Stomach (tissue), 9 donors: Measurements from ENCODE around the gene HMGCL. TPM values are rescaled to one million over a fixed set of nuclear protein-coding genes. Genes with fewer than 3 reads are reported as not detected.

Source experiments
- DNase-seq, 2 donors: peaks; one replicate each; pipeline versions ENCODE4 v3.0.0 to v3.0.0-alpha.2; 2013 to 2019
- H3K27ac ChIP-seq, 5 donors: fragments of 200-600 bp in 4 of 5; sonication (generic) in 4 of 5; one replicate each; pipeline ENCODE4 v1.5.1; 2013 to 2019; ENCODE audit warnings: mild to moderate bottlenecking in 1 of 5, moderate library complexity in 1 of 5
- H3K27me3 ChIP-seq, 3 donors: fragments of 200-600 bp; sonication (generic); one replicate each; pipeline ENCODE4 v1.5.1; 2017 to 2019; ENCODE audit warnings: mixed run types in 1 of 3
- H3K36me3 ChIP-seq, 4 donors: fragments of 200-600 bp; sonication (generic); 1 replicate in 3 of 4; 2 replicates in 1 of 4; pipeline ENCODE4 v1.5.1; 2016 to 2019
- H3K4me1 ChIP-seq, 4 donors: fragments of 200-600 bp; sonication (generic); one replicate each; pipeline ENCODE4 v1.5.1; 2016 to 2019
- H3K4me3 ChIP-seq, 4 donors: fragments of 200-600 bp; sonication (generic) in 3 of 4; one replicate each; pipeline ENCODE4 v1.5.1; 2016 to 2019; ENCODE audit warnings: mild to moderate bottlenecking in 1 of 4
- H3K9me3 ChIP-seq, 4 donors: fragments of 200-600 bp; sonication (generic); one replicate each; pipeline ENCODE4 v1.5.1; 2016 to 2019
- EP300 ChIP-seq: sonication (generic); formaldehyde crosslinking; IDR thresholded peaks from one replicate; pipeline ENCODE4 v1.6.1; 2017; ENCODE audit warnings: antibody characterized with exemption
- POLR2A ChIP-seq, 4 donors: fragments of 450-650 bp; IDR thresholded peaks; one replicate each; pipeline ENCODE4 v1.6.1; 2016; ENCODE audit warnings: antibody characterized with exemption in 4 of 4, control low read depth in 2 of 4, mild to moderate bottlenecking in 1 of 4, moderate library complexity in 1 of 4
- POLR2AphosphoS5 ChIP-seq, 3 donors: sonication (generic); formaldehyde crosslinking; IDR thresholded peaks; one replicate each; pipeline ENCODE4 v1.6.1; 2016; ENCODE audit warnings: antibody characterized with exemption in 3 of 3
- WGBS, 5 donors: extraction: QIAGEN DNeasy Blood & Tissue Kit in 3 of 5; methylation state at CpG; one replicate each; pipeline versions ENCODE4 v1.1.5 to v1.1.7; 2013 to 2018; 5-methylcytosine and 5-hydroxymethylcytosine counted together
- intact Hi-C: fragments of 100-400 bp; cut with DNase I; formaldehyde crosslinking; loops from one replicate; pipeline ENCODE4 v1.15.1; 2023; ENCODE audit warnings: low total_unique reads
- polyA plus RNA-seq, 3 donors: library from polyadenylated mRNA; stranded (reverse); fragments of 200-250 nt; gene quantifications; one replicate each; pipeline ENCODE4 v1.2.3, GENCODE V29; 2013
- total RNA-seq, 5 donors: library from RNA; depleted of rRNA; stranded (reverse); fragments of >200 nt; gene quantifications; one replicate each; pipeline versions ENCODE4 v1.1.0 to v1.2.3, GENCODE V29; 2014 to 2016
- TF ChIP-seq, protein P1 (sequence below), 7 experiments: fragments of 450-650 bp in 4 of 7; fragments of 200-600 bp in 3 of 7; sonication (generic) in 3 of 7; IDR thresholded peaks; one replicate each; pipeline ENCODE4 v1.5.1; 2016 to 2019; ENCODE audit warnings: antibody characterized with exemption in 7 of 7, control low read depth in 2 of 7, mild to moderate bottlenecking in 1 of 7
- donor health status: healthy with polysubstance abuse.
- donor health status: Bipolar disorder and iron deficiency.
- donor health status: healthy.

The HMGCL gene
- total and polyA plus RNA-seq, 8 donors = 20.1 to 71.0 (median 40.8) TPM; not detected in 1

DNA sequence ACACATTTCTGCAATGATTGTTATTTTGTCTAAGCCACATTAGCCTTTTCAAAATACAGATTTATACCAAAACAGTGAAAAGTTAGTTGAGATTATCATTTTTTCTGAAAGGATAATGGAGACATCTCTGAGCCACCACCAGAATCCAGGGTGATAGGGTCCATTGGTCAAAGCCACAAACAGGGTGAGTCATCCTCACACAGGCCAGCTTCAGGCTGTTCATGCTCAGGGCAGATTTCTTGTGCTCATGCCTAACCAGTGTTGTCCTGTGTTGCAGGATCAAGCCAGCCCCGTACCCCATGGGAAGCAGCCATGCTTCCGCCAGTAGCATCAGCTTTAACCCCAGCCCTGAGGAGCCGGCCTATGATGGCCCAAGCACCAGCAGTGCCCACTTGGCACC is 68.6 kb downstream of the HMGCL start:
- TF ChIP-seq POLR2A (IDR thresholded peaks at IDR 0.05) (no peak), POLR2AphosphoS5 (IDR thresholded peaks at IDR 0.05) (no peak), EP300 (no peak)
- TF ChIP-seq, protein P1, sequence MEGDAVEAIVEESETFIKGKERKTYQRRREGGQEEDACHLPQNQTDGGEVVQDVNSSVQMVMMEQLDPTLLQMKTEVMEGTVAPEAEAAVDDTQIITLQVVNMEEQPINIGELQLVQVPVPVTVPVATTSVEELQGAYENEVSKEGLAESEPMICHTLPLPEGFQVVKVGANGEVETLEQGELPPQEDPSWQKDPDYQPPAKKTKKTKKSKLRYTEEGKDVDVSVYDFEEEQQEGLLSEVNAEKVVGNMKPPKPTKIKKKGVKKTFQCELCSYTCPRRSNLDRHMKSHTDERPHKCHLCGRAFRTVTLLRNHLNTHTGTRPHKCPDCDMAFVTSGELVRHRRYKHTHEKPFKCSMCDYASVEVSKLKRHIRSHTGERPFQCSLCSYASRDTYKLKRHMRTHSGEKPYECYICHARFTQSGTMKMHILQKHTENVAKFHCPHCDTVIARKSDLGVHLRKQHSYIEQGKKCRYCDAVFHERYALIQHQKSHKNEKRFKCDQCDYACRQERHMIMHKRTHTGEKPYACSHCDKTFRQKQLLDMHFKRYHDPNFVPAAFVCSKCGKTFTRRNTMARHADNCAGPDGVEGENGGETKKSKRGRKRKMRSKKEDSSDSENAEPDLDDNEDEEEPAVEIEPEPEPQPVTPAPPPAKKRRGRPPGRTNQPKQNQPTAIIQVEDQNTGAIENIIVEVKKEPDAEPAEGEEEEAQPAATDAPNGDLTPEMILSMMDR (IDR thresholded peaks at IDR 0.05) = no peak
- peaks cover 0 to 38% (median 6%) of the 10 kb centered on the region in 4 donors for H3K4me1 ChIP-seq
- H3K27ac ChIP-seq = no peak overlapping the region
- H3K27me3 ChIP-seq = no peaks in the 10 kb centered on the region
- DNase-seq = no peak
- peaks cover 92 to 100% (median 100%) of the 10 kb centered on the region in 4 donors for H3K36me3 ChIP-seq
- intact Hi-C loops = no loop called here
- no peak overlapping the region for H3K4me3 ChIP-seq
- H3K9me3 ChIP-seq = no peaks in the 10 kb centered on the region
- WGBS, 5 donors = 78 to 94% (median 90%) methylated on average over 3 of the region's 3 CpGs

DNA sequence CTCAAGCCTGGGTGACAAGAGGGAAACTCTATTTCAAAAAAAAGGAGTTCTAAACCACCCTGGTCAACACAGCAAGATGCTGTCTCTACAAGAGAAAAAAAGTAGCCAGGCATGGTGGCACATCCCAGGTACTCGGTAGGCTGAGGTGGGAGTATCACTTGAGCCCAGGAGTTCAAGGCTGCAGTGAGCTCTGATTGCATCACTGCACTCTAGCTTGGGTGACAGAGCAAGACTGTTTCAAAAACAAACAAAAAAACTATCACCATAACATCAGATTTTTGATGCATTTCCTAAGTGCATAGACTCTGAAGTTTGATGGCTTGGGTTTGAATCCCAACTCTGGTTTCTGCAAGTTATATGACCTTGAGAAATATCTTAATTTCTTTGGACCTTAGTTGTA is 72.3 kb downstream of the HMGCL start:
- TF ChIP-seq POLR2AphosphoS5 (IDR thresholded peaks at IDR 0.05) = no peak
- TF ChIP-seq POLR2A (IDR thresholded peaks at IDR 0.05) = no peak
- TF ChIP-seq, protein P1 (IDR thresholded peaks at IDR 0.05) = no peak
- TF ChIP-seq EP300 = no peak
- DNase-seq = no peak
- intact Hi-C loops = no loop called here
- H3K4me1 ChIP-seq = peaks cover 17 to 39% (median 33%) of the 10 kb centered on the region in 4 donors
- no peak overlapping the region for H3K4me3 ChIP-seq
- 82 to 100% (median 87%) methylated on average over 1 of the region's 1 CpG for WGBS, 5 donors
- H3K27me3 ChIP-seq = no peaks in the 10 kb centered on the region
- peaks cover 80 to 91% (median 88%) of the 10 kb centered on the region in 4 donors for H3K36me3 ChIP-seq
- no peaks in the 10 kb centered on the region for H3K9me3 ChIP-seq
- H3K27ac ChIP-seq = no peak overlapping the region

Other genes starting within 250 kb of the HMGCL start
- gene RPL11, start 133.6 kb downstream of the HMGCL start, total RNA-seq = 1,000 to 10,000 TPM in 1 of 5 donors, 100 to 1,000 TPM in 4; 255 to 1,618 (median 778) TPM
- gene RPL11, start 133.6 kb downstream of the HMGCL start, polyA plus RNA-seq = 1,000 to 10,000 TPM; 3,493 to 4,094 (median 3,871) TPM
- gene ELOA, start 82.0 kb downstream of the HMGCL start, total RNA-seq = 10 to 100 TPM in 4 of 5 donors, 1 to 10 TPM in 1; 7.2 to 54.0 (median 32.5) TPM
- 10 to 100 TPM; 19.1 to 28.1 (median 22.6) TPM for gene ELOA, start 82.0 kb downstream of the HMGCL start, polyA plus RNA-seq
- gene PITHD1, start 47.0 kb downstream of the HMGCL start, total RNA-seq = 10 to 100 TPM; 18.1 to 62.0 (median 34.5) TPM
- 10 to 100 TPM; 35.2 to 52.1 (median 47.5) TPM for gene PITHD1, start 47.0 kb downstream of the HMGCL start, polyA plus RNA-seq
- 10 to 100 TPM; 29.0 to 84.6 (median 36.2) TPM for gene LYPLA2, start 34.3 kb downstream of the HMGCL start, total RNA-seq
- 10 to 100 TPM; 61.1 to 85.2 (median 67.6) TPM for gene LYPLA2, start 34.3 kb downstream of the HMGCL start, polyA plus RNA-seq
- gene GALE, start 24.7 kb downstream of the HMGCL start, total RNA-seq = 100 to 1,000 TPM in 3 of 5 donors, 10 to 100 TPM in 2; 34.4 to 401 (median 134) TPM
- gene GALE, start 24.7 kb downstream of the HMGCL start, polyA plus RNA-seq = 100 to 1,000 TPM; 107 to 443 (median 165) TPM
- 10 to 100 TPM in 3 of 5 donors, 1 to 10 TPM in 2; 4.1 to 80.0 (median 29.0) TPM for gene FUCA1, start 42.9 kb upstream of the HMGCL start, total RNA-seq
- 10 to 100 TPM; 12.4 to 27.3 (median 18.6) TPM for gene FUCA1, start 42.9 kb upstream of the HMGCL start, polyA plus RNA-seq
- gene CNR2, start 87.9 kb upstream of the HMGCL start, total RNA-seq = under 1 TPM in 1 of 5 donors, not detected in 4; 0.18 TPM
- under 1 TPM in 1 of 3 donors, not detected in 2; 0.23 TPM for gene CNR2, start 87.9 kb upstream of the HMGCL start, polyA plus RNA-seq
- gene PNRC2, start 134.4 kb upstream of the HMGCL start, total RNA-seq = 100 to 1,000 TPM in 1 of 5 donors, 10 to 100 TPM in 4; 38.5 to 181 (median 66.6) TPM
- gene PNRC2, start 134.4 kb upstream of the HMGCL start, polyA plus RNA-seq = 100 to 1,000 TPM in 2 of 3 donors, 10 to 100 TPM in 1; 59.3 to 172 (median 103) TPM
- 100 to 1,000 TPM in 4 of 5 donors, 10 to 100 TPM in 1; 60.7 to 285 (median 136) TPM for gene SRSF10, start 154.9 kb upstream of the HMGCL start, total RNA-seq
- gene SRSF10, start 154.9 kb upstream of the HMGCL start, polyA plus RNA-seq = 10 to 100 TPM; 41.7 to 54.9 (median 43.3) TPM